Kidney epithelial cell (primary cell): ENCODE data around the gene CDK10. TPM values are rescaled to one million over a fixed set of nuclear protein-coding genes. Genes with fewer than 3 reads are reported as not detected.

Experiments
- DNase-seq: peaks from one replicate; pipeline ENCODE4 v3.0.0-alpha.2; 2010; ENCODE audit warnings: low read depth
- H3K27me3 ChIP-seq: 2 replicates; pipeline ENCODE4 v1.6.0; 2011; ENCODE audit warnings: low read length; ENCODE audit not compliant: control insufficient read depth, insufficient read depth
- H3K36me3 ChIP-seq: 2 replicates; pipeline ENCODE4 v1.5.1; 2011; ENCODE audit warnings: low read length; ENCODE audit not compliant: control insufficient read depth, insufficient read depth
- H3K4me3 ChIP-seq: 2 replicates; pipeline ENCODE4 v1.5.1; 2011; ENCODE audit warnings: low read depth, mild to moderate bottlenecking, control low read depth, low read length
- total RNA-seq: library from RNA; depleted of rRNA; stranded (reverse); fragments of >200 nt; gene quantifications from 2 replicates; pipeline ENCODE4 v1.2.3, GENCODE V29; 2015
- TF ChIP-seq, protein P1 (sequence below): IDR thresholded peaks from 2 replicates; pipeline ENCODE4 v1.5.1; 2011; ENCODE audit warnings: mild to moderate bottlenecking, moderate library complexity, low read length, control low read depth, inconsistent platforms; ENCODE audit not compliant: insufficient read depth, poor library complexity, severe bottlenecking

CDK10 gene, protein sequence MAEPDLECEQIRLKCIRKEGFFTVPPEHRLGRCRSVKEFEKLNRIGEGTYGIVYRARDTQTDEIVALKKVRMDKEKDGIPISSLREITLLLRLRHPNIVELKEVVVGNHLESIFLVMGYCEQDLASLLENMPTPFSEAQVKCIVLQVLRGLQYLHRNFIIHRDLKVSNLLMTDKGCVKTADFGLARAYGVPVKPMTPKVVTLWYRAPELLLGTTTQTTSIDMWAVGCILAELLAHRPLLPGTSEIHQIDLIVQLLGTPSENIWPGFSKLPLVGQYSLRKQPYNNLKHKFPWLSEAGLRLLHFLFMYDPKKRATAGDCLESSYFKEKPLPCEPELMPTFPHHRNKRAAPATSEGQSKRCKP
- 50.5 and 61.5 TPM in 2 replicates for total RNA-seq

DNA sequence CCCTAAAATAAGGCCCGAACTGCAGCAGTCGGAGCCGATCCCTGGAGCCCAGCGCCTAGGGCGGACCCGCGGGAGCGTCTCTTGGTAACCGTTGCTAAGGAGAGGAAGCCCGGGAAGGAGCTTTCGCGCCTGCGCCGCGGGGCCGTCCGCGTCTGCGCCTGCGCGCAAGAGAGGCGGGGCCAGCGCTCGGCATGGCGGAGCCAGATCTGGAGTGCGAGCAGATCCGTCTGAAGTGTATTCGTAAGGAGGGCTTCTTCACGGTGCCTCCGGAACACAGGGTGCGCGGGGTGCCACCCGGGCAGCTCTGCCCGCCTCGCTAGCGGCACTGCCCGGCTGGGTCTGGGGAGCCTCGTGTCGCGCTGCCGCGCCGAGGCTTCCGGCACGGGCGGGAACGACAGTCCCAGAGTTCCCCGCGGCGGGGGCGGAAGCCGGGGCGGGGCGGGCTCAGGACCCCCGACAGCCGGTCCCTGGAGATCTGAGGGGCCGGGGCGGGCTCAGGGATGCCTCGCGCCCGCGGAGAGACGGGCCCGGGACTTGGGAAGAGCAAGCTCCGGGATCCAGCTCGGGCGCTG lies at the start of gene CDK10:
TSS of gene CDK10 (plus strand) at position 170 of the 572 bp plus-strand sequence. CDS start at position 192, 22 bp downstream.
- Histone ChIP-seq H3K27me3 (no peaks in the 10 kb centered on the region), H3K36me3 (peaks cover 1% of the 10 kb centered on the region), H3K4me3 (peak within 1 kb of the TSS; percentile 91)
- TF ChIP-seq, protein P1, sequence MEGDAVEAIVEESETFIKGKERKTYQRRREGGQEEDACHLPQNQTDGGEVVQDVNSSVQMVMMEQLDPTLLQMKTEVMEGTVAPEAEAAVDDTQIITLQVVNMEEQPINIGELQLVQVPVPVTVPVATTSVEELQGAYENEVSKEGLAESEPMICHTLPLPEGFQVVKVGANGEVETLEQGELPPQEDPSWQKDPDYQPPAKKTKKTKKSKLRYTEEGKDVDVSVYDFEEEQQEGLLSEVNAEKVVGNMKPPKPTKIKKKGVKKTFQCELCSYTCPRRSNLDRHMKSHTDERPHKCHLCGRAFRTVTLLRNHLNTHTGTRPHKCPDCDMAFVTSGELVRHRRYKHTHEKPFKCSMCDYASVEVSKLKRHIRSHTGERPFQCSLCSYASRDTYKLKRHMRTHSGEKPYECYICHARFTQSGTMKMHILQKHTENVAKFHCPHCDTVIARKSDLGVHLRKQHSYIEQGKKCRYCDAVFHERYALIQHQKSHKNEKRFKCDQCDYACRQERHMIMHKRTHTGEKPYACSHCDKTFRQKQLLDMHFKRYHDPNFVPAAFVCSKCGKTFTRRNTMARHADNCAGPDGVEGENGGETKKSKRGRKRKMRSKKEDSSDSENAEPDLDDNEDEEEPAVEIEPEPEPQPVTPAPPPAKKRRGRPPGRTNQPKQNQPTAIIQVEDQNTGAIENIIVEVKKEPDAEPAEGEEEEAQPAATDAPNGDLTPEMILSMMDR = no peak
- DNase-seq = no peak

DNA sequence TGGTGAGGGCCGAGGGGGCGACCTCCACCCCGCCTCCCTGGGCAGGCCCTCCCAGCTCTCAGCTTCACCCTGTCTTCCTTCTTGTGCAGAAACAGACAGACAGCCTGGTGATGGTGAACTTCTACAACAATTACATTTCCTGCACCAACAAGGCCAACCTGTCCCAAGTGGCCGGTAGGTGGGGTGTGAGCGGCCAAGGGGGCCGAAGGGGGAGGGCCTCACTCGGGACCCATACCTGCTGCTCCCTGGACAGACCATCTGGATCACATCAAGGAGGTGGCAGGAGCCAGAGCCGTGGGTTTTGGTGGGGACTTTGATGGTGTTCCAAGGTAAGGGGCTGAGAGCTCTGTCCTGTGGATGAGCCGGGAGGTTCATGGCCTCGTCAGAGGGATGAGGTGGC lies 49.1 kb upstream of the CDK10 start:
- peaks cover 16% of the 10 kb centered on the region for H3K27me3 ChIP-seq
- H3K36me3 ChIP-seq = no peaks in the 10 kb centered on the region
- TF ChIP-seq, protein P1 = no peak
- H3K4me3 ChIP-seq = no peak overlapping the region
- DNase-seq = no peak

DNA sequence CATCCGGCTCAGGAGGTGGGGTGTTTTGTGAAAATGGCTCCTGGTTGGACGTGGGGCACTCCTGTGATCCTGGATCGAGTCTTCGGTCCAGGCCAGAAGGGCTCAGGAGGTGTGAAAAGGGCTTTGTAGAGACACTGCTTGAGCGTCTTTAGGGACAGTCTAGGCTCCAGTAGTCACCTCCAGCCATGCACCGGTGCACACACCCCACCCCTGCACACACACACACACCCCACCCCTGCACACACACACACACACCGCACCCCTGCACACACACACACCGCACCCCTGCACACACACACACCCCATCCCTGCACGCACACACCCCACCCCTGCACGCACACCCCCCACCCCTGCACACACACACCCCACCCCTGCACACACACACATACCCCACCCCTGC lies 48.0 kb upstream of the CDK10 start:
- DNase-seq = no peak
- Histone ChIP-seq H3K36me3 (no peaks in the 10 kb centered on the region), H3K4me3 (no peak overlapping the region), H3K27me3 (peaks cover 6% of the 10 kb centered on the region)
- TF ChIP-seq, protein P1 = no peak

DNA sequence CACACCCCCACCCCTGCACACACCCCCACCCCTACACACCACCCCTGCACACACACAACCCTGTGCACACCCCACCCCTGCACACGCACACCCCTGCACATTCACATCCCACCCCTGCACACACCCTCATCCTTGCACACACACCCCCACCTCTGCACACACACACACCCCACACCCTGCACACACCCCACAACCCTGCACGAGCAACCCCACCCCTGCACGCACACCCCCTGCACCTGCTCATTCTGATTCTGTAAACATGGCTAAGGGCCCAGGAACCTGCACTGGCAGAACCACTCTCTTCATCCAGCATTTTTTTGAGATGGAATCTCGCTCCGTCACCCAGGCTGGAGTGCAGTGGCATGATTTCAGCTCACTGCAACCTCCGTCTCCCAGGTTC lies 47.1 kb upstream of the CDK10 start:
- Histone ChIP-seq H3K27me3 (peaks cover 2% of the 10 kb centered on the region), H3K4me3 (no peak overlapping the region), H3K36me3 (no peaks in the 10 kb centered on the region)
- DNase-seq = no peak
- TF ChIP-seq, protein P1 = no peak

DNA sequence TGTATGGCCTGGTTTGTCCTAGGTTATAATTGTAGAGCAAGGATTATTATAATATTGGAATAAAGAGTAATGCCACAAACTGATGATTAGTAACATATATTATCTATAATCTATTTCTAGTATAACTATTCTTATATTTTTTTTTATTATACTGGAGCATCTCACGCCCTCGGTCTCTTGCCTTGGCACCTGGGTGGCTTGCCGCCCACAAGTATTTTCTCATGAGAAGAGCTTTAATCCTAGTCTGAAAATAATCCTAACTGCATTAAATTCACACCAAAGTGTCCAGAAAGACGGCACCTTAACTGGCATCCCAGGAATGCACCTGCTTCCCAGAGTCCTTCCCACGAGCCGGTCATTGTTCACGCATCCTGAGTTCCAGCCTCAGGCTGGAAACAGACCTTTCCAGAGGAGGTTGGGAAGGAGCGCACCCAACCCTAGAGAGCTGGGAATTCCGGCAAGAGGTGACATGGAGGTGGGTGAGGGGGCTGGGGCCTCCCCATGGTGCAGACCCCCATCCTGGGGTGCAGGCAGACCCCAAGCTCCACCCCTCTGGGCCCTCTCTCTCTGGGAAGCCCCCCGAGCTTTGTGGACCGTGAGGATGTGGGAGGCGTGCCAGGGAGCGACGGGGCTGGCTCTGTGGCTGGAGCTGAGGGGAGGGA lies 44.9 kb upstream of the CDK10 start:
- no peak for DNase-seq
- H3K36me3 ChIP-seq = peaks cover under 1% of the 10 kb centered on the region
- TF ChIP-seq, protein P1 = no peak
- no peaks in the 10 kb centered on the region for H3K27me3 ChIP-seq
- no peak overlapping the region for H3K4me3 ChIP-seq
